Measurements from ENCODE around the gene MAMSTR.
"Not testable (repeated sequence)": the region's sequence is repeated elsewhere in the genome, so short reads cannot be mapped to it uniquely, and the experiment has no call there.

The MAMSTR gene, protein sequence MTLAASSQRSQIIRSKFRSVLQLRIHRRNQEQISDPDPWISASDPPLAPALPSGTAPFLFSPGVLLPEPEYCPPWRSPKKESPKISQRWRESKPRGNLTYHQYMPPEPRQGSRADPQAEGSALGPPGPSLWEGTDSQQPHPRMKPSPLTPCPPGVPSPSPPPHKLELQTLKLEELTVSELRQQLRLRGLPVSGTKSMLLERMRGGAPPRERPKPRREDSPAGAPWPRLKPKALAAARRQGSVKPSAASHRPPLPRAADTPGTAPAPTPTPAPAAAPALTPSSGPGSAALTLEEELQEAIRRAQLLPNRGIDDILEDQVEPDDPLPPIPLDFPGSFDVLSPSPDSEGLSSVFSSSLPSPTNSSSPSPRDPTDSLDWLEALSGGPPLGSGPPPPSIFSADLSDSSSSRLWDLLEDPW

GRCh38 chr19:48719263-48720171 lies at the start of gene MAMSTR:
TSS of gene MAMSTR (minus strand) at chr19:48719725. CDS start at chr19:48719031, 694 bp downstream.
- DNase-seq (ENCODE audit: extremely low spot score): no peak
- no peak for TF ChIP-seq ARNT (IDR thresholded peaks at IDR 0.05)
- TF ChIP-seq LEF1 (IDR thresholded peaks at IDR 0.05; ENCODE audit: borderline replicate concordance): no peak
- TF ChIP-seq SP1 (IDR thresholded peaks at IDR 0.05): no peak
- TF ChIP-seq, protein P1, sequence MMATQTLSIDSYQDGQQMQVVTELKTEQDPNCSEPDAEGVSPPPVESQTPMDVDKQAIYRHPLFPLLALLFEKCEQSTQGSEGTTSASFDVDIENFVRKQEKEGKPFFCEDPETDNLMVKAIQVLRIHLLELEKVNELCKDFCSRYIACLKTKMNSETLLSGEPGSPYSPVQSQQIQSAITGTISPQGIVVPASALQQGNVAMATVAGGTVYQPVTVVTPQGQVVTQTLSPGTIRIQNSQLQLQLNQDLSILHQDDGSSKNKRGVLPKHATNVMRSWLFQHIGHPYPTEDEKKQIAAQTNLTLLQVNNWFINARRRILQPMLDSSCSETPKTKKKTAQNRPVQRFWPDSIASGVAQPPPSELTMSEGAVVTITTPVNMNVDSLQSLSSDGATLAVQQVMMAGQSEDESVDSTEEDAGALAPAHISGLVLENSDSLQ (IDR thresholded peaks at IDR 0.05): no peak
- no peak for TF ChIP-seq FOXM1 (IDR thresholded peaks at IDR 0.05; ENCODE audit: borderline replicate concordance)
- CTCF ChIA-PET: no interaction called here
- POLR2A ChIA-PET: interaction anchor here (1.1 to 2.7 kb wide), 6 partner anchors 14 to 153 kb away, joined by 3 to 17 read pairs (median 4); partner anchors contain the start of gene PPP1R15A

DNA sequence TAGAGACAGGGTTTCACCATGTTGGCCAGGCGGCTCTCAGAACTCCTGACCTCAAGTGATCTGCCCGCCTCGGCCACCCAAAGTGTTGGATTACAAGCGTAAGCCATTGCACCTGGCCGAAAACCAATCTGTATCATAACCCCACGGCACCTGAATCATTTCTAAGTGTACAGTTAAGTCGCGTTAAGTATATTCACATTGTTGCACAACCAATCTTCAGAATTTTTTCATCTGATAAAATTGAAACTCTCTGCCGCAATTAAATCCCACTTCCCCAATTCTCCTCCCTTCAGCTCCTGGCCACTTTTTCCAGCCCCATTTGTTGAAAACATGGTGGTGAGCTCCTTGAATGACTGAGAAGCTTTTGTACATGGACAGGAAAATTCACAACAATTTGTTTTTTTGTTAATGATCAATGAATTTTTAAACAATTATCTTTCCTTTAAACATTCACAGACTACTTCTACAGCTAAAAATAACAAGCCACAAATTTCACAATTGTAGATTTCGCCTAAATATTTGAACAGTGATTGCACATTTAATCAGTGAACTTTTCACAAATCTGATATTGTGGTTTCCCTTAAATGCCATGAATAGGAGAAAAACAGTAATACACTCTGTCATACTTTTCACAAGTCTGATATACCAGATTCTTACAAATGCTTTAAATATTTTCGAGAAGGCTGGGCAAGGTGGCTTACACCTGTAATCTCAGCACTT lies 49.6 kb upstream of the MAMSTR start:
- TF ChIP-seq TARDBP (IDR thresholded peaks at IDR 0.05) (no peak), NFRKB (IDR thresholded peaks at IDR 0.05) (no peak), FOXA1 (IDR thresholded peaks at IDR 0.05) (no peak), BHLHE40 (IDR thresholded peaks at IDR 0.05; ENCODE audit: borderline replicate concordance) (no peak), ZNF384 (IDR thresholded peaks at IDR 0.05) (no peak), CTBP1 (IDR thresholded peaks at IDR 0.05; ENCODE audit: borderline replicate concordance) (no peak), SUZ12 (IDR thresholded peaks at IDR 0.05) (no peak), SP1 (IDR thresholded peaks at IDR 0.05) (no peak), FOXM1 (IDR thresholded peaks at IDR 0.05; ENCODE audit: borderline replicate concordance) (no peak), FOXK2 (IDR thresholded peaks at IDR 0.05) (no peak), HDGF (IDR thresholded peaks at IDR 0.05; ENCODE audit: borderline replicate concordance) (no peak), ELF4 (IDR thresholded peaks at IDR 0.05) (no peak), L3MBTL2 (conservative IDR thresholded peaks at IDR 0.05) (no peak), ARNT (IDR thresholded peaks at IDR 0.05) (no peak), LEF1 (IDR thresholded peaks at IDR 0.05; ENCODE audit: borderline replicate concordance) (no peak)
- TF ChIP-seq, protein P1 (IDR thresholded peaks at IDR 0.05): no peak
- DNase-seq (ENCODE audit: extremely low spot score): no peak
- ChIA-PET CTCF (no interaction called here), POLR2A (no interaction called here)

- DNase-seq (ENCODE audit: extremely low spot score); POLR2A ChIA-PET: not testable (repeated sequence)
- CTCF ChIA-PET: interaction anchor here (0.6 to 0.8 kb wide), 2 partner anchors 12 to 13 kb away, joined by 3 to 5 read pairs; no protein-coding TSS in a partner anchor
These were observed 48.7 kb upstream of the MAMSTR start for GRCh38 chr19:48768171-48768753.

DNA sequence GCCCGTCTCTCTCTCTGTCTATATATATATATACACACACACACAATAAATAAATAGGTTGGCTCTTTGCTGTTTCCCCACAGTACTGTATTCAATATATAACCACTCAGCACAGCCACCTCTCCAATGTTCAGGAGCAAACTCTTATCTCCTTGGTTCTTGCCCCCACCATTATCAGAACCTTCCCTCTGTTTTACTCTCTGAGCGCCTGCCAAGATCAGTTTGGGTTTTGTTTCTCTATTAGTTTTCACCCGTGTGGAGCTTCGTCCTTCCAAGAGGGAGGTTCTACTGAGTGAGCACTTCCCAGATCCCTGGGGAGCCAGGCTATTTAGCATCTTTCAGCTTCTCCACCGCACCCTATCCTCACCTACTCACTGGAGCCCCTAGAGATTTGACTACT lies 46.3 kb upstream of the MAMSTR start:
- DNase-seq (ENCODE audit: extremely low spot score); POLR2A ChIA-PET: not testable (repeated sequence)
- CTCF ChIA-PET: interaction anchor here (0.9 kb wide), 1 partner anchor 63 kb away, joined by 3 read pairs; no protein-coding TSS in a partner anchor

GRCh38 chr19:48760504-48761205 lies 41.1 kb upstream of the MAMSTR start:
- CTCF ChIA-PET: no interaction called here
- DNase-seq (ENCODE audit: extremely low spot score): no peak
- no peak for TF ChIP-seq TARDBP (IDR thresholded peaks at IDR 0.05)
- TF ChIP-seq SP1 (IDR thresholded peaks at IDR 0.05): no peak
- no peak for TF ChIP-seq FOXK2 (IDR thresholded peaks at IDR 0.05)
- TF ChIP-seq FOXM1 (IDR thresholded peaks at IDR 0.05; ENCODE audit: borderline replicate concordance): no peak
- no peak for TF ChIP-seq NFRKB (IDR thresholded peaks at IDR 0.05)
- TF ChIP-seq ZNF384 (IDR thresholded peaks at IDR 0.05): no peak
- TF ChIP-seq CTBP1 (IDR thresholded peaks at IDR 0.05; ENCODE audit: borderline replicate concordance): no peak
- no peak for TF ChIP-seq L3MBTL2 (conservative IDR thresholded peaks at IDR 0.05)
- TF ChIP-seq FOXA1 (IDR thresholded peaks at IDR 0.05): no peak
- no peak for TF ChIP-seq SUZ12 (IDR thresholded peaks at IDR 0.05)
- no peak for TF ChIP-seq LEF1 (IDR thresholded peaks at IDR 0.05; ENCODE audit: borderline replicate concordance)
- no peak for TF ChIP-seq BHLHE40 (IDR thresholded peaks at IDR 0.05; ENCODE audit: borderline replicate concordance)
- TF ChIP-seq ELF4 (IDR thresholded peaks at IDR 0.05): no peak
- TF ChIP-seq HDGF (IDR thresholded peaks at IDR 0.05; ENCODE audit: borderline replicate concordance): no peak
- TF ChIP-seq, protein P1 (IDR thresholded peaks at IDR 0.05): no peak
- POLR2A ChIA-PET: no interaction called here

All from HEK293T (cell line).